22Rv1 (cell line): ENCODE data around the gene ENAH.

Experiments used
- ZFX ChIP-seq: fragments of 450-650 bp; IDR thresholded peaks from 2 replicates; pipeline ENCODE4 v1.6.1; 2017; ENCODE audit warnings: antibody characterized with exemption, borderline replicate concordance
- TF ChIP-seq, protein P1 (sequence below): fragments of 450-650 bp; IDR thresholded peaks from 2 replicates; pipeline ENCODE4 v1.5.1; 2017; ENCODE audit warnings: mild to moderate bottlenecking

DNA sequence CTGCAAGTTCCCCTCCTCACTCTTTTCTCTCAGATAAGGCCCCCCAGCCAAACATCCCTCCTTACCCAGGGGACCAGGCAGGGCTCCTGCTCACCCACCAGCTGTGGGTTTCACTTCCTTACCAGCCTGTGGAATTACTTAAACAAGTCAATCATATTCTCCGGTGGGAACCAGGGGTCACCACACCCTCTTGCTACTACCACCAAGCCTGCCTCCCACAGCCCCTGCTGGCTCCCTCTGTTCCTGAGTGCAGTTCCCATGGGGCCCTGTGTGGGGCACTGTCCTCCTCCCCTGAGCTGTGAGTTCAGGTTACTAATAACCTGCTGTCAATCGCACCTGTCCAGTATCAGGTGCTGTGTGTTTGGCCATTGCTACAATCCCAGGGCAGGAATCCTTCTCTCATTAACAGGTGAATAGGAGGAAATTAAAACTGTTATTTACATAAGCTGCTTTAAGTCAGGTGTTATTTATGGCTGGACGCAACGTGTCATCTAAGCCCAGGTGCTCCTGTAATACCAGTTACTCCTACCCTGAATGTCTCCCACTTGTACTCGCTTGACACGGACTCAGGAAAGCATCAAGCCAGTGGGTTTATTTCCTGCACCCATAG lies 172.0 kb downstream of the ENAH start:
- TF ChIP-seq, protein P1, sequence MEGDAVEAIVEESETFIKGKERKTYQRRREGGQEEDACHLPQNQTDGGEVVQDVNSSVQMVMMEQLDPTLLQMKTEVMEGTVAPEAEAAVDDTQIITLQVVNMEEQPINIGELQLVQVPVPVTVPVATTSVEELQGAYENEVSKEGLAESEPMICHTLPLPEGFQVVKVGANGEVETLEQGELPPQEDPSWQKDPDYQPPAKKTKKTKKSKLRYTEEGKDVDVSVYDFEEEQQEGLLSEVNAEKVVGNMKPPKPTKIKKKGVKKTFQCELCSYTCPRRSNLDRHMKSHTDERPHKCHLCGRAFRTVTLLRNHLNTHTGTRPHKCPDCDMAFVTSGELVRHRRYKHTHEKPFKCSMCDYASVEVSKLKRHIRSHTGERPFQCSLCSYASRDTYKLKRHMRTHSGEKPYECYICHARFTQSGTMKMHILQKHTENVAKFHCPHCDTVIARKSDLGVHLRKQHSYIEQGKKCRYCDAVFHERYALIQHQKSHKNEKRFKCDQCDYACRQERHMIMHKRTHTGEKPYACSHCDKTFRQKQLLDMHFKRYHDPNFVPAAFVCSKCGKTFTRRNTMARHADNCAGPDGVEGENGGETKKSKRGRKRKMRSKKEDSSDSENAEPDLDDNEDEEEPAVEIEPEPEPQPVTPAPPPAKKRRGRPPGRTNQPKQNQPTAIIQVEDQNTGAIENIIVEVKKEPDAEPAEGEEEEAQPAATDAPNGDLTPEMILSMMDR, result peak; percentile 99
- no peak for TF ChIP-seq ZFX
